HFFc6 (cell line): Measurements from ENCODE around the gene FBXO41. TPM values are rescaled to one million over a fixed set of nuclear protein-coding genes. Genes with fewer than 3 reads are reported as not detected.

Experiments used
- DNase-seq: peaks from one replicate; pipeline ENCODE4 v3.0.0-alpha.2; 2018
- H3K27ac Mint-ChIP-seq: 2 replicates; pipeline ENCODE4 v1.8.0; 2020; ENCODE audit warnings: mild to moderate bottlenecking, mixed read lengths
- H3K27me3 Mint-ChIP-seq: 2 replicates; pipeline ENCODE4 v1.8.0; 2021; ENCODE audit warnings: mild to moderate bottlenecking, moderate library complexity, mixed read lengths; ENCODE audit not compliant: insufficient read depth
- H3K36me3 Mint-ChIP-seq: 2 replicates; pipeline ENCODE4 v1.8.0; 2021; ENCODE audit warnings: low read depth, mixed read lengths
- H3K4me1 Mint-ChIP-seq: 2 replicates; pipeline ENCODE4 v1.8.0; 2020; ENCODE audit warnings: low read depth, mixed read lengths
- H3K4me3 Mint-ChIP-seq: 2 replicates; pipeline ENCODE4 v1.8.0; 2020; ENCODE audit warnings: mild to moderate bottlenecking, moderate library complexity, mixed read lengths
- H3K9me3 Mint-ChIP-seq: 2 replicates; pipeline ENCODE4 v1.8.0; 2020; ENCODE audit warnings: mild to moderate bottlenecking, mixed read lengths
- CTCF ChIP-seq: fragments of 200-600 bp; sonication (generic); IDR thresholded peaks from 2 replicates; pipeline ENCODE4 v1.5.0; 2021; ENCODE audit warnings: antibody characterized with exemption, mild to moderate bottlenecking
- total RNA-seq, 6 experiments: library from RNA; stranded (reverse); fragmentation: NEBNext Ultra II Directional; extraction: Animal tissue kit (Norgen Biotek cat#: 25700); gene quantifications; 2 replicates in 1 of 6; 3 replicates in 5 of 6; pipeline ENCODE4 v1.2.3, GENCODE V29; 2021

Gene FBXO41
- total RNA-seq, 6 experiments from 2014 or later, result 0.80 to 1.7 (median 1.4) TPM

GRCh38 chr2:73279852-73280251 lies 4.4 kb downstream of the FBXO41 start:
- Mint-ChIP-seq H3K36me3 (0 out of 2 replicates have a peak, but pooled peaks cover 4% of the 10 kb centered on the region), H3K27ac (no peak overlapping the region), H3K27me3 (peaks cover 19% of the 10 kb centered on the region), H3K4me3 (no peak overlapping the region), H3K9me3 (no peaks in the 10 kb centered on the region), H3K4me1 (no peaks in the 10 kb centered on the region)
- no peak for DNase-seq
- TF ChIP-seq CTCF, result no peak

DNA sequence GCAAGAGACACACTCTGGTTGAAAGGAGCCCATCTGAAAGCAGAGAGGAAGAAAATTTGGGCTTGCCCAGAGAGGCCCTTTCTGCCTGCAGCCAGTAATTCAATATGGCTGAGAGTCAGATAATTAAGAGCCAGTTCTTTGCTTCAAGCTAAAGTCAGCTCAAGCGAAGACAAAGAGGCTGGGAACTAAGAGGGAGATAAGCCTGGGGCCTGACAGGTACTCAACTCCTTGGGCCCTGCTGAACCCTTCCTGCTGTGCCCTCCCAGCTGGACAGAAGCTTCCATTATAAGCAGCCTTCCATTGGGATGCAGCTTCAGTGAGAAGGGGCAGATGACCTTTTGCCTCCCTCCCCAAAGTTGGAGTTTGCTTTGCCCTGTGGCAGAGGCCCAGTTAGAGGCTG lies 12.0 kb downstream of the FBXO41 start:
- DNase-seq, result no peak
- H3K4me3 Mint-ChIP-seq, result no peak overlapping the region
- H3K9me3 Mint-ChIP-seq, result peaks cover 4% of the 10 kb centered on the region; the same call in 1 of the 2 replicates
- TF ChIP-seq CTCF, result no peak
- H3K27ac Mint-ChIP-seq, result no peak overlapping the region
- H3K27me3 Mint-ChIP-seq, result peaks cover 35% of the 10 kb centered on the region
- H3K4me1 Mint-ChIP-seq, result no peaks in the 10 kb centered on the region
- peaks cover 7% of the 10 kb centered on the region; the same call in 1 of the 2 replicates for H3K36me3 Mint-ChIP-seq

DNA sequence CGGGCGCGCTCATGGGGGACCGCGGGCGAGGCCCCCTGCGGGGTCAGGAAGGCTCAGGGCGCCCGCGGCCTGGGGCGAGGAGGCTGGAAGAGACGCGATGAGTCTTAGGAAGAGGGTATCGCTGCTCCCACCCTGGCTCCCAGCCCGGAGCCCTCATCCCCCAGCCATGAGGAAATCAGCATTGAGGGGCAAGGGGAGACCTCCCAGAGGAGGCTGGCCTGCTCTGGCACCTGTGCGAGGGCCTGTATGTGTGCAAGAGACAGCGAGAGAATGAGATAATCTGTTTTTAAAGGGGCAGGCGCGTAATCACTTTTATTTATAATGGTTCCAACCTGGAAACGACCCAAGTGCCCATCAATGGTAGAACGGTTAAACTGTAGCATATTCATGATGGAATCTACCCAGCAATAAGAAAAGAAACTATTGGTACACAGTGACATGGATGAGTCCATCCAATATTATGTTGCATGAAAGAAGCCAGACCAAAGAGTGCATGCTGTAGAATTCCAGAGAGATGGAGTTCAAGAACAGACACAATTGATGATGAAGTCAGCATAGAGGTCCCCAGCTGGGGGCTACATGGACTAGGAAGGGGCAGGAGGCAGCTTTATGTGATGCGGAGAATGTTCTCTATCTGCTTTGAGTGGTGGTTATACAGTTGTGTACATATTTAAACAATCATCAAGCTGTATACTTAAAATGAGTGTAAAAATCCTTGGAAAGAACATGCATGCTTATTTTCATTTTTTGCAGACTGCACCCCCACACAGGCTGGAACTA lies 14.4 kb downstream of the FBXO41 start:
- Mint-ChIP-seq H3K9me3 (peaks cover 4% of the 10 kb centered on the region; the same call in 1 of the 2 replicates), H3K27me3 (peaks cover 44% of the 10 kb centered on the region), H3K36me3 (peaks cover 7% of the 10 kb centered on the region; the same call in 1 of the 2 replicates), H3K27ac (no peak overlapping the region), H3K4me3 (no peak overlapping the region), H3K4me1 (no peaks in the 10 kb centered on the region)
- no peak for TF ChIP-seq CTCF
- no peak for DNase-seq

DNA sequence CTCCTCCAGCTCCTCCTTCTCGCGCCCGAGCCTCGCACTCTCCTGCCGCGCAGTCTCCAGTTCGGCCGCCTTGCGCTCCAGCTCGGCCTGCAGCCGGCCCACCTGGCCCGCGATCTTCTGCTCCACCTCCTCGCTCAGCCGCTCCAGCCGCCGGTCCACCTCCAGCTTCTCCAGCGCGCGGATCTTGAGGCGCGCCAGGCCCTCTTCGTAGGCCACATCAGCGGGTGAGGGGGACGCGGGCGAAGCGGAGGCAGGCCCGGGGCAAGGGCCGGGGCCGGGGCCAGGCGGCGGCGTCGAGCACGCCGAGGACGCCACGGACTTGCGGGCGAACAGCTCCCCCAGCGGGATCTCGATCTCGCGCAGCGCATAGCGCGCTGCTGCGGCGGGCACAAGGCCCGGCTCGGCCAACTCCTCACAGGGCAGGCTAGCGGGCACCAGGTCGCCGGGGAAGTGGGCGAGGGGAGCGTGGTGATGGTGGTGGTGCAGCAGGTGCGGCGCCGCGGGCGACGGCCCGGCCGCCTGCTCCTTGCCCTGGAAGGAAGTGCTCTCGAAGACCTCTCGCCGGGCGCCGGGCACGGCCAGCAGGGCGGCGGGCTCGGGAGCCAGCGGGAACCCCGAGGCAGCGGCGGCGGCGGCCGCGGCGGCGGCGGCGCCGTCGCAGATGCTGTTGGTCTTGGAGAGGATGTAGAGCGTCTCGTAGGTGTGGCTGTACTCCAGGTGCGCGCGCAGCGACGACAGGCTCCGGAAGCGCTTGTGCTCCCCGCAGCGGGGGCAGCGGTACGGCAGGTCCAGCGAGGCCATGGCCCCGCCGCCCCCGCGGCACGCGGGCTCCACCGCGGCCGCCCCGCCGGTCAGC lies 15.2 kb downstream of the FBXO41 start:
- Mint-ChIP-seq H3K9me3 (peaks cover 3% of the 10 kb centered on the region; the same call in 1 of the 2 replicates), H3K4me3 (no peak overlapping the region), H3K36me3 (peaks cover 7% of the 10 kb centered on the region; the same call in 1 of the 2 replicates), H3K27ac (no peak overlapping the region), H3K4me1 (no peaks in the 10 kb centered on the region), H3K27me3 (peaks cover 42% of the 10 kb centered on the region)
- no peak for TF ChIP-seq CTCF
- DNase-seq, result no peak

GRCh38 chr2:73268366-73268829 lies 15.9 kb downstream of the FBXO41 start:
- Mint-ChIP-seq H3K4me1 (no peaks in the 10 kb centered on the region), H3K9me3 (no peaks in the 10 kb centered on the region), H3K27me3 (peaks cover 38% of the 10 kb centered on the region), H3K4me3 (no peak overlapping the region), H3K27ac (no peak overlapping the region), H3K36me3 (peaks cover 7% of the 10 kb centered on the region; the same call in 1 of the 2 replicates)
- DNase-seq, result no peak
- TF ChIP-seq CTCF, result no peak
